COLO829 (cell line): ENCODE measurements around the gene GALNT12.

Experiments
- DNase-seq: peaks from one replicate; pipeline ENCODE4 v3.0.0; 2012; ENCODE audit warnings: low spot score

The GALNT12 gene

DNA sequence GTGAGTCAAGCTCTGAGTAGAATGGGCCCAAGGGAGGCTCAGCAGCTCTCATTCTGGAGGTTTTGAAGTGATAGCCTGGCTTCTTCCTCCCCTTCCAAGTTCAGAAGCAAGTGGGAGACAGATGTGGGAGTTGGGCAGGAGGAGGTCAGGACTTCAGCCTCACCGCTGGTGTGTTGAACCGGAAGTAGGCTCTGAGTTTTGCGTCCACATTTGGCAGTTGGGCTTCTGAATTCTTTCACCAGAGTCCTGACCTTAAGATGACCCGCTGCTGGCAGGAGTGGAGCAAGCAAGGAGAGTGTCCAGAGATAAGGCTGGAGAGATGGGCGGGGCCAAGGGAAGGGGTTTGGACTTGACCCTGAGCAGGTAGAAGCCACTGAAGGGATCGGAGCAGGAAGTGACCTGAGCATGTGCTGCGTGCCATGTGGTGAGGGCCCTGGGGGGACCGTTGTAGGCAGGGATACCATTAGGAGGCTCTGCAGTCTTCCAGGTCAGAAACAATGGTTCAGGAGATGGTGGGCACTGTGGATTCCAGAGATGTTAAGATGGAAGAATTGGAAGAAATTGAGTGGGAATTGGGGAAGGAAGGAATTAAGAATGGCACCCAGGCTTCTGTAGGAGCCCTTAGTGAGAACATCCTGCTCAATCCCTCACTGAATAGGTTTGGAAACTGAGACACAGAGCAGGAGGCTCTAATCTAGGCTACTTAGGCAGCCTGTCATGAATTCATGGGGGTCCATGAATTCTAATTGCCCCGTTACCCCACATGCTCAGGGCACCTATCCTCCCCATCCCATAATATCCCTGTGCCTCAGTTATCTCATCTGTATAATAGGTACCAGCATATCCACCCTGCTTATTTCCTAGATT, 25.9 kb downstream of the GALNT12 start:
- no peak for DNase-seq

DNA sequence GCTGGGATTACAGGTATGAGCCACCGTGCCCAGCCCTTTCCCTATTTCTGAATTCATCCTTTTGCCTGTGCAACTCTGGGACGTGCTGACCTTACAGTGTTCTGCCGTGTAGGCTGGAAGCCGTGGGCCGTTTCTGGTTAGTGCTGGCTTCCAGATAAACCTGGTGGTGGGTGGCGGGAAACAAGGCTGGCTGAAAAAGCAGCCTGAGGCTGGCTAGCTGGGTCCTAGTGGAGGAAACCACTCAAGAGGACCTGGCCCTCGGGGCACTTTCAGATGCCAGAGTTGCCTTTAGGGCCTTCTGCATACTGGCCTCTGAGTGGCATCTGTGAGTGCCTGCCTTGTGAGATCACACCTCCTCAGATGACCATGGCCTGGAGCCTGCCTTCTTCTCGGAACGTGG, 26.9 kb downstream of the GALNT12 start:
- DNase-seq, result no peak

DNA sequence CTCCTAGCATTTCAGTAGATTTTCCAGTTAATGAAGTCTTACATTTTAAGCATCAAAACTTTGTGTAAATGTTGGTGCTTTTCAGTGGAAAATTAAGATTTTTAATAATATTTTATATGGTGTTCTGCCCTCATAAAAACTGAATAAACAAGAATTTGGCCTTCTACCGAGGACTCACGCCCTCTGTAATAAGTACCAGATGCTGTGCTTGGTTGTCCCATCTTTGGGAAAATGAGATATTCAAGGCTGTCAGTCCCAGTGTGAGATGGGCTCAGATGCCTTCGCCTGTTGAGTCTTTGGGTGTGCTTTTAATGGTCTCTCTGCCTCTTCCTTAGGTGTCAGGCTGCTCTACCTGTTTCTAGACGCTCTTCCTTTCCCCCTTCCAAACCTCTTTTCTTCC, 28.7 kb downstream of the GALNT12 start:
- no peak for DNase-seq

GRCh38 chr9:98837516-98837915, 30.0 kb downstream of the GALNT12 start:
- no peak for DNase-seq

GRCh38 chr9:98838155-98838867, 30.8 kb downstream of the GALNT12 start:
- DNase-seq, result no peak

DNA sequence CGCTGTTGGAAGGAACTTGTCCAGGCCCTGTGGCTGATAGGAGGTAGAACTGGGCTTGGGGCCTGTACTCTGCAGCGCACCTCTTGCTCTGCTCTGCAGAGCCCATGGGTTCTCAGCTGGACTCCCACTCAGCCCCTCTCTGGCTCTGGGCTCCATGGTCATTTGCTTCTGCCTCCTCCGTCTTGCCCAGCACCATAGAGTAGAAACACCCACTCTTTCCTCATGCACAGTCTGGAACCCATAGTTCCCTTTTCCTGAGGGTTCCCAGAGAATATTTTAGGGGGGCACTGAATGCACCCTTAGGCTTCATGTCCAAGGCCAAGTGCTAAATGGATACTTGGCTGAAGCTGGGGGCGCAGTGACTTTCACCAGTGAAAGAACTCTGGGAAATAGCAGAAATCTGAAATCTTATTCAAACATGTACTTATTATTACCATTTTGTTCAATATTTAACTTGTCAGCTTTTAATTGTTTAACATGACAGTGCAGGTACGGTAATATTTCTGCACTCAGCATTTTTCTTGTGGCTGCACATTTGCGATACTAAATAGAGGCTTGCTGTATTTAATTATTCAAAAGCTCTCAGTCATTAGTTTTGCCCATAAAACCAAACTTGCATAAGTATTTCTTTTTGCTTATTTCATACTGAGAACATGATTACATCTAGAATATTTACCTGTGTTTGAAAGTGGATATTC, 31.5 kb downstream of the GALNT12 start:
- DNase-seq, result no peak

DNA sequence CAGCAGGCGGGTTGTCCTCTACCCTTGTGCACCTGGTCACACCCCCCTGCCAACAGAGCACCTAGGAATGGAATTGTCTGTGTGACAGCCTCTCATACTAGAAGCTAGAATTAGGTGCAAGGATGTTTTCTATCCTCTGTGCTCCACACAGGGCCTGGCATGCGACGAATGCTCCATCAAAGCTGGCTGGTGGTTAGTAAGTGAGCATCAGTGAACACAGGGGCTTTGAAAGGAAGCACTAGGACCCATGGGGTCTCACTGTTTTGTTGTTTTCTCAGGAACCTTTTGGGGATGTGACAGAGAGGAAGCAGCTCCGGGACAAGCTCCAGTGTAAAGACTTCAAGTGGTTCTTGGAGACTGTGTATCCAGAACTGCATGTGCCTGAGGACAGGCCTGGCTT, 32.3 kb downstream of the GALNT12 start:
- DNase-seq, result no peak

DNA sequence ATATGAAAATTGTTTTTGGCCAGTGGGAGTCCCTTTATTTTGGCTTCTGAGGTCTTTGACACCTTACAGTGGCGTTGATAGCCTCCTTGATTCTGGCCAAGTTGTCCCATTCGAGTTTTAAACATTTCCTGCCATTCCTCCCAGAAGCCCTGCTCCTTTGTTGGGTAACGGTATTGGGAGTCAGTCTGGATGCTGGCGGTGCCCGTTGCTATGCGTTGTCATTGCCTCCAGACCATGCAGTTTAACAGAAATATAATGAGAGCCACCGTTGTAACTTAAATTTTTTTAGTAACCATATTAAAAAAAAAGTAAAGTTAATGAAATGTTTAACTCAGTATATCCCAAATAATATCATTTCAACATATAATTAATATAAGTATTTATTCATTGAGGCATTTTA, 35.0 kb downstream of the GALNT12 start:
- no peak for DNase-seq

DNA sequence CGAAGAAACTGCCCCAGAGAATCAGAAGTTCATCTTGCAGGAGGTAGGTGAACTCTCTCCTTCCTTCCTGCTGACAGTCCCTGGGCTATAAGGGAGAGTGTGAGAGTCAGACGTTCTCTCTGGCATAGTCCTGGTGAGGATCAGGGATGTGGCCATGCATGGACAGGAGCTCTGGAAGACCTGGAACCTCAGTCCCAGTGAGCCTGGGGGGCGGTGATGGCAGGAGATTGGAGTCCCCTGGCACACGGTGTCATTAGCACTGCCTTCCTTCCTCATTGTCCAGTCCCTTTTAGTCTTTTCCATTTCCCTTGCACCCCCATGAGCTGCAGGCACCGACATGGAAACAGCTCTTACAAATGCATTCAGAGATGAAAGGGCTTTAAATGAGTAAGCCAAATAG, 38.6 kb downstream of the GALNT12 start:
- DNase-seq, result no peak

DNA sequence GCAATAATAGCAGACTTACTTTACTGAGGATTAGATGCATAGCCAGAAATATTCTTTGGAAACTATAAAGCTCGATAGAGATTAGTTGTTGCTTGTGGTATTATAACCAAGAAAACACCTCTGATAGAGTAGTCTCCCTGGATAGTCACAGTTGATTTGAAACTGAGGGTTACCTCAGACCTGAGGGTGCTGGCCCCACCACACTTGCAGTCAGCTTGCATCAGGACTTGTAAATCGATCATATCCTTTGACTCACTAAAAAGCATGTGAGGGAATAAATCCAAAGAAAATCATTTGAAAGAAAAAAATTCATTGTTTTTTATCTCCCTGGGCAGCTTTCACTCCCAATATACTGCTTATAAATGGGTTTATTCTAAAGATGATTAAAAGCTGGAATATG, 39.4 kb downstream of the GALNT12 start:
- no peak for DNase-seq

- DNase-seq, result peak; percentile 100
Observed at GRCh38 chr9:98848450-98849149, 41.1 kb downstream of the GALNT12 start.

DNA sequence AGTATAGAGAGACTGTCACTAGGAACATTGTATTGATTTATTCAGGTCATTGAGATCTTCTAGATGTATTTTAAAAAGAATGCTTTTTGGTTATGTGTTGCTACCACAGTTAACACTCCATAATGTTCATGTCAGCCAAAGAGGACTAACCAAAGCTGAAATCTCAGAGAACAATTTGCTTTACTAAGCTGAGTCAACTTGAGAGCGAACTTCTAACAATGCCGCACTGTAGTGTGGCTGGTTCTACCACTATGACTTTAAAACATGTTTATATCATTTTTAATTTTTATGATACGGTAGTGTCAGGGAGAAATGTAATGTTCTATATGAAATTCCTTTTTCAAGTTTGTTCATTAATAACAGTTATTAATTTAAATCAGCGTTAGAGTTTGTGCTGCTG, 42.1 kb downstream of the GALNT12 start:
- DNase-seq, result no peak

DNA sequence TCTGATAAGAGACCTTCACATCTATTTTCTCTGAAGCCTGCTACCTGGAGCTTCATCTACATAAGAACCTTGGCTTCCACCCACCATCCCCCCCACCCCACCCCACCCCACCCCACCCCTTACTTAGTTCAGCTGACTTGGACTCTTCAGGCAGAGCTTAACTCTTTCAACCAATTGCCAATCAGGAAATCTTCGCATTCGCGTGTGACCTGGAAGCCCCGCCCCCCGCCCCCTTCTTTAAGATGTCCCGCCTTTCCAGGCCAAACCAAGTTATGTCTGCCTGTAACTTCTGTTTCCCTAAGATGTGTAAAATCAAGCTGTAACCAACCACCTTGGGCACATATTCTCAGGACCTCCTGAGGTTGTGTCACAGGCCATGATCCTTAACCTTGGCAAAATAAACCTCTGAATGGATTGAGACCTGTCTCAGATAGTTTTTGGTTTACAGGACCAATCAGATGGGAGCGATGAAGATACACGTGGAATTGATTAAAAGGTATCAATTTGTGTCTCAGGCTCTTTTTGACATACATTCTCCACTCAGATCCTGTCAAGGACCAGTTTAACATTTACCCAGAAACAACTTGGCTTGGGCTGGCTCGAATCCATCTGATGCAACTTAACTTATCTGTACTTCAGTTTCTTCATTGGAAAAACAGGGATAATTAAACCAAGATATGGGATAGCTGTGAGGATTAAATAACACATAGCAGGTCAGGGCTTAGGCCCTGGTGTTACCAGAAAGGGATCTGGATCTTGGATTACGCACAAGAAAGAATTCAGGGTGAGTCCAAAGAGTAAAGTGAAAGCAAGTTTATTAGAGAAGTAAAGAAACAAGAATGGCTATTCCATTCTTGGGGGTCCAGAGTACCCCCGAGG, 43.6 kb downstream of the GALNT12 start:
- DNase-seq, result no peak

DNA sequence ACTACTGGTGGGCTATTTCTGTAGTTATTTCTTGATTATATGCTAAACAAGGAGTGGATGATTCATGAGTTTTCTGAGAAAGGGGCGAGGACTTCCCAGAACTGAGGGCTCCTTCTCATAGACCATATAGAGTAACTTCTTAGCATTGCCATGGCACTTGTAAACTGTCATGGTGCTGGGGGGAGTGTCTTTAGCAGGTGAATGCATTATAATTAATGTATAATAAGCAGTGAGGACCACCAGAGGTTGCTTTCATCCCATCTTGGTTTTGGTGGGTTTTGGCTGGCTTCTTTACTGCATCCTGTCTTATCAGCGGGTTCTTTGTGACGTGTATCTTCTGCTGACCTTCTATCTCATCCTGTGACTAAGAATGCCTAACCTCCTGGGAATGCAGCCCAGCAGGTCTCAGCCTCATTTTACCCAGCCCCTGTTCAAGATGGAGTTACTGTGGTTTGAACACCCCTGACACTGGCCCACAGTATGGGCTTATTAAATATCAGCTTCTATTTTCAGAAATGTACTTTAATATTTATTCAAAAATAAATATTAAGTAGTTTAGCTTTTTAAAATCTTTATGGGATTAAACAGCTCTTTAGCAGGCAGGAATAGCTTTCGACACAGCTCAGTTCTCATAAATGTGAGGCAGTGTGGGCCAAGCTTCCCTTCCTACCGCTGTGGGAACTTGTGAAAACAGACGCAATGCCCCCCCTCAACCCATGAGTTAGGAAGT, 44.4 kb downstream of the GALNT12 start:
- DNase-seq, result no peak

DNA sequence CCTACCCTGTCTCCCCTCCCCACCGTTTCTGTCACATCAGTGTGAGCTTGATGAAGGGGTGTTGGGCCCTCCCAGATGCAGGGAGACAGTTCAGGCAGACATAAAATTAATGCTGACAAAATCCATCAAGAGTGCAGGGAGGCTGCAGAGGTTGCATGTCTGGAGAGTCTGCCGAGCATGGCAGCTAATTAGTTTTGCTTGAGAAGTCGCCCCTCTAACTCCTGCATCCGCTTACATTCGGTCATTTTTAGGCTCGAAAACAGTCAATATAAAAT, 44.9 kb downstream of the GALNT12 start:
- DNase-seq, result no peak

DNA sequence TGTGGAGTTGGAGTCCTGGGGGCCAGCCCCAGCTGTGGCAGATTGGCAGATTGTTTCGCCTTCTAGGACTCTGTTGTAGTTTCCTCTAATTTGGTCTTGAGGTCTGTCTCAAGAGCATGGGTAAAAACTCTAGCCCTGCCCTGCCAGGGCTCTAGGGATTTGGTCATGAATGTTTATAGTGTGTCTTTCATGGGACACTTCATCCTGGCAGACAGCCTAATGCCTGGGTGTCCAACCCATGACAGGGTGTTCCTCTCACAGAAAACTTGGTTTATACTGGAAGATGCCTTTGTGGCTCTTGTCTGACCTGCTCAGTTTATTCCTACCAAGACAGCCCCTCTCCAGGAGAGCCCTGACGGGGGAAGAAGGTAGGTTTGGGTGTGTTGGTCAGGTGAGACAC, 45.5 kb downstream of the GALNT12 start:
- DNase-seq, result no peak

GRCh38 chr9:98854266-98854665, 46.8 kb downstream of the GALNT12 start:
- DNase-seq, result no peak

DNA sequence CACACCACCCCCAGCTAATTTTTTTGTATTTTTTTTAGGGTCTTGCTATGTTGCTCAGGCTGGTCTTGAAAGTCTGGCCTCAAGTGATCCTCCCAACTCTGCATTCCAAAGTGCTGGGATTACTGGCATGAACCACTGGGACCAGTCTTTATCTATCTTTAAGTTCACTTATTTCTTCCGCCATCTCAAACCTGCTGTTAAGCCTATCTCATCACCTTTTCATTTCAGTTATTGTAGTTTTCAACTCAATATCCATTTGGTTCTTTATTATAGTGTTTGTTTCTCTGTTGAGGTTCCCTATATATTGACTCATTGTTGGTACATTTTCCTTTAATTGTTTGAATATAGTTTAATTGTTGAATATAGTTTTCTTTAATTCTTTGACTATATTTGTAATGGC, 48.1 kb downstream of the GALNT12 start:
- no peak for DNase-seq

DNA sequence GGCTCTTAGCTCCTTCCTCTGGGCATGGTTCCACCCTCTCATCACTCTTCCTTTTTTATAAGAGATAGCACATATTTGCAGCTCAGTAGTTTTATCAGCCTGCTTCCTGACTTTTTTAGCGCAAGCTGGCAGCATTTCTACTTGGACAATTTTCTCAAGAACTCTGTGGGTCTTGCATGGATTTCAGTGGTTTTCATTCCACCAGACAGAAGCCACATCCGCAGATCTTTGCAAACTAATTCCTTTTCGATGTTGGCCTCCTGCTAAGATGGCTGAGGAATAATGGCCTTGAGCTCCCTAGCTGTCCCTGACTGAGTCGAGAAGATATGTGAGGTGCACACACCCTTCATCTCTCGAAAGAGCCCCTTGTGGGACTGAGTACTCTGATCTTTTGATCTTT, 49.5 kb downstream of the GALNT12 start:
- DNase-seq, result no peak

DNA sequence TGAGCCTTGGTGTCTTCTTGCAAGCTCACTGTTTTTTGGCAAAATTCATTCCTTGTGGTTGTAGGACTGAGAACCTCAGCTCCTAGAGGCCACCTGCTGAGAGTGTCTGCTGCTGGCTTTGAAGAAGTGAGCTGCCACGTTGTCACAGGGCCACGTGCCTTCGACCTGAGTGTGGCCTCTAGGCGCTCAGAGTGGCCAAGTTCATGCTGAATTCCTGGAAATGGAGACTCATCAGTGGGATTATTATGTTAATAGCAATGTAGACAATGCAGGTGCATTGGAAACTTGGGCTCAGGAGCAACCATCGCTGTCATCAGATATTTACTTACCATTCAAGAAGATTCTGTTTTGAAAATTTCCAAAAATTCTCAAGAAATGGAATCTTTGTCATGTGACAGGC, 52.5 kb downstream of the GALNT12 start:
- no peak for DNase-seq

DNA sequence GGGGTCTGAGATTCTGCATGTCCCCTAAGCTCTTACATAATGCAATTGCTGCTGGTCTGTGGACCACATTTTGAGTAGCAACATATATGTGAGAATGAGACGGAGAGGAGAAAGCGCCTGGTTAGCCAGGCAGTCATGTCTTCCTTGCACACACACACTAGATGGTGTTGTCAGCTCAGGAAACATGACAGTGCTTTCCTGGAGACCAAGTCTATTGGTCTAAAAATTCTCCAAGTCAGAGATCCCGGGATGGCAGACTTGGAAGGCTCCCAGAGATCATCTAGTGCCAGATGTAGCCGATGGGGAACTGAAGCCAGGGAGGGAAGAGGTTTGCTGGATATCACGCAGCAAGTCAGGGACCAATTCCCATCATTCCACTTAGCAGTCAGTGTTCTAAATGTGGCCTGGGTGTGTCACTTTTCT, 53.4 kb downstream of the GALNT12 start:
- peak; percentile 91 for DNase-seq
